H1 (cell line): ENCODE data around the gene CDH20. TPM values are rescaled to one million over a fixed set of nuclear protein-coding genes. Genes with fewer than 3 reads are reported as not detected.

ENCODE experiments used
- CTCF ChIA-PET: fragments of 300-600 bp; sonication (Branson Sonifier 250); formaldehyde crosslinking; loops from one replicate; lab custom pipeline; 2021; ENCODE audit not compliant: partially characterized antibody; lab: Charles Lee
- POLR2A ChIA-PET: fragments of 300-600 bp; sonication (Branson Sonifier 250); formaldehyde crosslinking; loops from one replicate; lab custom pipeline; 2021; ENCODE audit warnings: inconsistent platforms; ENCODE audit not compliant: partially characterized antibody; lab: Charles Lee
- DNase-seq, 2 experiments: peaks; one replicate each; pipeline versions ENCODE4 v3.0.0 to v3.0.0-alpha.2; 2010 to 2022; ENCODE audit warnings: low spot score in 2 of 2, low read depth in 1 of 2, mixed read lengths in 1 of 2
- FAIRE-seq: peaks from 2 replicates; lab custom pipeline; 2011; peaks lifted over from hg19 to GRCh38; lab: Jason Lieb, UNC
- H2AFZ ChIP-seq: 2 replicates; pipeline ENCODE4 v1.8.1; 2012; ENCODE audit warnings: low read length, inconsistent platforms
- H2AK5ac ChIP-seq: 2 replicates; pipeline ENCODE4 v1.6.1; 2013; ENCODE audit warnings: low read depth, low read length
- H2BK120ac ChIP-seq: replicated peaks from 2 replicates; pipeline ENCODE3; 2013; ENCODE audit warnings: low read depth, low read length, inconsistent platforms
- H2BK12ac ChIP-seq: 2 replicates; pipeline ENCODE4 v1.6.1; 2013; ENCODE audit warnings: low read depth, low read length
- H2BK15ac ChIP-seq: 2 replicates; pipeline ENCODE4 v1.6.1; 2013; ENCODE audit warnings: low read length
- H2BK20ac ChIP-seq: 2 replicates; pipeline ENCODE4 v1.6.1; 2013; ENCODE audit warnings: low read length
- H2BK5ac ChIP-seq: 2 replicates; pipeline ENCODE4 v1.6.1; 2013; ENCODE audit warnings: low read depth, low read length
- H3K14ac ChIP-seq: 2 replicates; pipeline ENCODE4 v1.6.1; 2013; ENCODE audit warnings: inconsistent platforms; ENCODE audit not compliant: insufficient read length
- H3K18ac ChIP-seq: 2 replicates; pipeline ENCODE4 v1.6.1; 2013; ENCODE audit warnings: low read length; ENCODE audit errors: extremely low read depth
- H3K23ac ChIP-seq: 2 replicates; pipeline ENCODE4 v1.6.1; 2013; ENCODE audit warnings: inconsistent platforms; ENCODE audit not compliant: insufficient read length
- H3K23me2 ChIP-seq: 2 replicates; pipeline ENCODE4 v1.6.1; 2013; ENCODE audit warnings: low read depth, low read length
- H3K27ac ChIP-seq: 2 replicates; pipeline ENCODE4 v1.6.1; 2011; ENCODE audit warnings: low read depth, low read length, inconsistent platforms
- H3K27me3 ChIP-seq, 4 experiments: replicated peaks in 1 of 4; 1 replicate in 1 of 4; 2 replicates in 3 of 4; pipeline versions ENCODE4 v1.6.1 to v1.8.1; 2011 to 2013; ENCODE audit warnings: low read length in 3 of 4, mild to moderate bottlenecking in 3 of 4, inconsistent platforms in 2 of 4, mixed read lengths in 2 of 4, moderate library complexity in 1 of 4; ENCODE audit not compliant: control insufficient read depth in 3 of 4, insufficient read depth in 3 of 4; ENCODE audit errors: extremely low read depth in 1 of 4
- H3K36me3 ChIP-seq, 4 experiments: 2 replicates each; pipeline versions ENCODE4 v1.6.1 to v1.8.1; 2011 to 2013; ENCODE audit warnings: mild to moderate bottlenecking in 4 of 4, low read length in 3 of 4, moderate library complexity in 2 of 4, control low read depth in 1 of 4, inconsistent platforms in 1 of 4; ENCODE audit not compliant: insufficient read depth in 4 of 4, control insufficient read depth in 2 of 4
- H3K4ac ChIP-seq: replicated peaks from 2 replicates; pipeline ENCODE3; 2013; ENCODE audit warnings: low read length, low read depth, mixed read lengths, inconsistent platforms; ENCODE audit not compliant: insufficient read length
- H3K4me1 ChIP-seq, 4 experiments: replicated peaks in 1 of 4; 1 replicate in 1 of 4; 2 replicates in 3 of 4; pipeline versions ENCODE4 v1.6.1 to v1.8.1; 2011 to 2013; ENCODE audit warnings: low read length in 3 of 4, inconsistent platforms in 2 of 4, mixed read lengths in 1 of 4; ENCODE audit not compliant: insufficient read depth in 4 of 4, control insufficient read depth in 3 of 4
- H3K4me2 ChIP-seq, 2 experiments: 2 replicates each; pipeline versions ENCODE4 v1.6.1 to v1.8.1; 2011 to 2013; ENCODE audit warnings: low read depth in 2 of 2, low read length in 2 of 2, control low read depth in 1 of 2, inconsistent platforms in 1 of 2, mild to moderate bottlenecking in 1 of 2; ENCODE audit not compliant: insufficient read depth in 1 of 2
- H3K4me3 ChIP-seq, 4 experiments: fragments of 200-600, 300-600 bp in 1 of 4; sonication (generic), shearing (Covaris generic), sonication (Bioruptor Twin) in 1 of 4; 2 replicates each; pipeline versions ENCODE4 v1.5.1 to v1.8.1; 2011 to 2016; ENCODE audit warnings: low read length in 4 of 4, low read depth in 3 of 4, control low read depth in 2 of 4, inconsistent platforms in 2 of 4, mild to moderate bottlenecking in 2 of 4, mixed read lengths in 1 of 4, moderate library complexity in 1 of 4; ENCODE audit not compliant: insufficient read depth in 2 of 4; ENCODE audit errors: extremely low read depth in 1 of 4
- H3K56ac ChIP-seq: replicated peaks from 2 replicates; pipeline ENCODE3; 2013; ENCODE audit warnings: low read depth, mild to moderate bottlenecking, mixed read lengths, low read length, inconsistent platforms; ENCODE audit not compliant: insufficient read length
- H3K79me1 ChIP-seq: 2 replicates; pipeline ENCODE4 v1.6.1; 2013; ENCODE audit warnings: low read depth, low read length, control low read depth
- H3K79me2 ChIP-seq, 2 experiments: 2 replicates each; pipeline versions ENCODE4 v1.6.1 to v1.8.1; 2012 to 2013; ENCODE audit warnings: low read length in 2 of 2, mild to moderate bottlenecking in 2 of 2, inconsistent platforms in 1 of 2; ENCODE audit not compliant: insufficient read depth in 2 of 2, control insufficient read depth in 1 of 2
- H3K9ac ChIP-seq, 4 experiments: replicated peaks in 1 of 4; 1 replicate in 1 of 4; 2 replicates in 3 of 4; pipeline versions ENCODE4 v1.6.1 to v1.8.1; 2011 to 2013; ENCODE audit warnings: low read depth in 3 of 4, low read length in 3 of 4, control low read depth in 2 of 4, mild to moderate bottlenecking in 2 of 4, moderate library complexity in 2 of 4, inconsistent platforms in 1 of 4; ENCODE audit errors: extremely low read depth in 1 of 4
- H3K9me3 ChIP-seq, 2 experiments: 2 replicates each; pipeline versions ENCODE4 v1.6.1 to v1.8.1; 2012 to 2013; ENCODE audit warnings: mild to moderate bottlenecking in 2 of 2, moderate library complexity in 2 of 2, control low read depth in 1 of 2, inconsistent platforms in 1 of 2, low read depth in 1 of 2, low read length in 1 of 2, mixed read lengths in 1 of 2; ENCODE audit not compliant: insufficient read depth in 2 of 2
- H4K20me1 ChIP-seq, 2 experiments: replicated peaks in 1 of 2; 2 replicates each; pipeline versions ENCODE3 to v1.8.1; 2011 to 2013; ENCODE audit warnings: inconsistent platforms in 2 of 2, low read length in 2 of 2, mild to moderate bottlenecking in 1 of 2; ENCODE audit not compliant: insufficient read depth in 2 of 2, control insufficient read depth in 1 of 2
- H4K5ac ChIP-seq: 2 replicates; pipeline ENCODE4 v1.6.1; 2013; ENCODE audit warnings: low read length, low read depth, mixed read lengths, inconsistent platforms; ENCODE audit not compliant: insufficient read length
- H4K8ac ChIP-seq: 2 replicates; pipeline ENCODE4 v1.8.0; 2013; ENCODE audit warnings: mild to moderate bottlenecking, moderate library complexity, low read length, inconsistent platforms; ENCODE audit not compliant: insufficient read depth; ENCODE audit errors: extremely low read depth
- H4K91ac ChIP-seq: replicated peaks from 2 replicates; pipeline ENCODE3; 2013; ENCODE audit warnings: low read length, mixed read lengths, inconsistent platforms; ENCODE audit not compliant: insufficient read length
- CEBPB ChIP-seq: IDR thresholded peaks from 2 replicates; pipeline ENCODE4 v1.6.1; 2012; ENCODE audit warnings: low read depth, low read length
- CHD1 ChIP-seq: IDR thresholded peaks from 2 replicates; pipeline ENCODE4 v1.6.1; 2012; ENCODE audit warnings: low read depth, low read length, improper control_type of control experiment
- EP300 ChIP-seq, 2 experiments: IDR thresholded peaks; 1 replicate in 1 of 2; 2 replicates in 1 of 2; pipeline ENCODE4 v1.6.1; 2011 to 2012; ENCODE audit warnings: low read depth in 2 of 2, low read length in 2 of 2, mild to moderate bottlenecking in 2 of 2, borderline replicate concordance in 1 of 2, inconsistent platforms in 1 of 2, moderate library complexity in 1 of 2
- HDAC6 ChIP-seq: IDR thresholded peaks from one replicate; pipeline ENCODE4 v1.7.1; 2012; ENCODE audit warnings: low read depth, mild to moderate bottlenecking, inconsistent platforms, low read length, moderate library complexity
- TBP ChIP-seq: IDR thresholded peaks from 2 replicates; pipeline ENCODE4 v1.6.1; 2011; ENCODE audit warnings: low read depth, low read length, improper control_type of control experiment
- WGBS, 2 experiments: shearing (Covaris generic) in 1 of 2; methylation state at CpG; one replicate each; pipeline versions ENCODE4 v1.1.6 to v1.1.7; 2013 to 2015; ENCODE audit warnings: low lambda C conversion rate in 2 of 2, mixed read lengths in 2 of 2, inconsistent platforms in 1 of 2, low coverage in 1 of 2, missing lambda C conversion rate in 1 of 2; ENCODE audit not compliant: insufficient replicate concordance in 2 of 2, insufficient coverage in 1 of 2, insufficient read length in 1 of 2; ENCODE audit errors: extremely low coverage in 1 of 2, missing lambda C conversion rate in 1 of 2; 5-methylcytosine and 5-hydroxymethylcytosine counted together
- polyA plus RNA-seq, 7 experiments: library from polyadenylated mRNA; depleted of rRNA in 3 of 7; stranded (reverse) in 5 of 7; unstranded in 2 of 7; fragments of >200 nt in 5 of 7; fragments of 200-250 nt in 2 of 7; gene quantifications; 1 replicate in 5 of 7; 2 replicates in 1 of 7; 4 replicates in 1 of 7; pipeline versions ENCODE4 v1.2.1 to v1.2.3, GENCODE V29; 2011 to 2013; ENCODE audit warnings: missing spikeins in 2 of 7, mixed read lengths in 2 of 7
- total RNA-seq: library from RNA; stranded (reverse); fragmentation: NEBNext Ultra II Directional; extraction: Animal tissue kit (Norgen Biotek cat#: 25700); gene quantifications from 2 replicates; pipeline ENCODE4 v1.2.1, GENCODE V29; 2021

Gene CDH20
- total and polyA plus RNA-seq, 2 of the 8 experiments (the other 6 are each of a cell fraction or from before 2014, with no cell fraction given), result 0.07 to 0.12 TPM

DNA sequence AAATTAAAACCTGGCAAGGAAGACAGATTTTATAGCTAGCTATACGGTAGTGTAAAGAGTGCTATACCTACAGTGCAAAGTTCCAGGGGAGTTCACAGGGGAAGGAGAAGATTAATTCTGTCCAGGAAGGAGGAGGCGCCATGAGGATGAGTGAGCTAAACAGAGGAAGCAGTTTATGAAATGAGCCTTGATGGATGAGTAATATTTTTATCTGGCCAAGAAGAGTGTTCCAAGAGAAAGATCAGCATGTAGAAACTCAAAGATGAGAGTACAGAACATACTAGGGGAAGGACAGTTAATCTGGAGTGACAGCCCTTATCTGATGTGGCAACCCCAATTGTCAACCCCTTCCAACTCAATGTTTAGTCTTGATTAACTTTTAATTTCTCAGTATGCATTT lies 54.8 kb downstream of the CDH20 start:
- H3K9ac ChIP-seq, result no peak overlapping the region
- H2BK120ac ChIP-seq, result no peak overlapping the region
- no peak overlapping the region for H3K23ac ChIP-seq
- H3K27me3 ChIP-seq, result no peaks in the 10 kb centered on the region
- ChIA-PET CTCF (no interaction called here), POLR2A (no interaction called here)
- no peak overlapping the region for H3K18ac ChIP-seq
- TF ChIP-seq HDAC6, result no peak
- TF ChIP-seq TBP, result no peak
- TF ChIP-seq EP300 (IDR thresholded peaks at IDR 0.05; ENCODE audit: borderline replicate concordance in 1 of 2, low read depth in 2 of 2, low read length in 2 of 2), result no peak
- TF ChIP-seq CHD1, result no peak
- TF ChIP-seq CEBPB, result no peak
- no peak overlapping the region for H3K27ac ChIP-seq
- no peak overlapping the region for H2AFZ ChIP-seq
- FAIRE-seq (no peak), DNase-seq (no peak)
- no peak overlapping the region for H3K4me3 ChIP-seq
- 79% methylated on average over 2 of the region's 2 CpGs; no CpG with 5 or more reads in 1 of the 2 experiments for WGBS, 2 experiments
- H4K20me1 ChIP-seq, result no peaks in the 10 kb centered on the region
- no peak overlapping the region for H4K5ac ChIP-seq
- H3K56ac ChIP-seq, result no peak overlapping the region
- no peak overlapping the region for H2AK5ac ChIP-seq
- H3K4me2 ChIP-seq, result no peak overlapping the region
- no peaks in the 10 kb centered on the region for H3K36me3 ChIP-seq
- H3K79me2 ChIP-seq, result no peaks in the 10 kb centered on the region
- H2BK15ac ChIP-seq, result no peak overlapping the region
- no peaks in the 10 kb centered on the region for H3K23me2 ChIP-seq
- H3K79me1 ChIP-seq, result no peaks in the 10 kb centered on the region
- H3K14ac ChIP-seq, result no peak overlapping the region
- no peak overlapping the region for H4K91ac ChIP-seq
- H2BK20ac ChIP-seq, result no peak overlapping the region
- H2BK12ac ChIP-seq, result no peak overlapping the region
- no peak overlapping the region for H2BK5ac ChIP-seq
- no peaks in the 10 kb centered on the region for H3K9me3 ChIP-seq
- no peaks in the 10 kb centered on the region for H3K4me1 ChIP-seq
- H4K8ac ChIP-seq, result no peak overlapping the region
- H3K4ac ChIP-seq, result no peak overlapping the region
